ENCODE results near the gene SYTL3.

DNA sequence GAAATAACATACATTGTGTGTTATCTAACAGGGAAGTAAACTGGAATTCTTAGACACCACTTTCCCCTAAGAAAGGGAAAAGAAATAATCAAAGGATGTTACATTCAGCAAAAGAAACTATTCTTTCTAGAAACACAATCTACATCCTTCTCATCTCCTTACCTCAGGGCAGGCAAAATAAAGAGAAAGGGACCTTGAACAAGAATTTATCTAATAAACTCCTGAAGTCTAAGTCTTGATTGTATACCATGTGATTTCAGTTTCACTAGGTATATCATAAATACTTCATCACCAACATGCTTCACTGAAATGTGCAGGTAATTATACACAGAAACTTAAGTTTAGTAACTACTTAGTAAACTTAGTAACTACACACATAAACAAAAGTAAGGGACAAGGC lies 154.4 kb downstream of the SYTL3 start:
- TF ChIP-seq, protein P1, sequence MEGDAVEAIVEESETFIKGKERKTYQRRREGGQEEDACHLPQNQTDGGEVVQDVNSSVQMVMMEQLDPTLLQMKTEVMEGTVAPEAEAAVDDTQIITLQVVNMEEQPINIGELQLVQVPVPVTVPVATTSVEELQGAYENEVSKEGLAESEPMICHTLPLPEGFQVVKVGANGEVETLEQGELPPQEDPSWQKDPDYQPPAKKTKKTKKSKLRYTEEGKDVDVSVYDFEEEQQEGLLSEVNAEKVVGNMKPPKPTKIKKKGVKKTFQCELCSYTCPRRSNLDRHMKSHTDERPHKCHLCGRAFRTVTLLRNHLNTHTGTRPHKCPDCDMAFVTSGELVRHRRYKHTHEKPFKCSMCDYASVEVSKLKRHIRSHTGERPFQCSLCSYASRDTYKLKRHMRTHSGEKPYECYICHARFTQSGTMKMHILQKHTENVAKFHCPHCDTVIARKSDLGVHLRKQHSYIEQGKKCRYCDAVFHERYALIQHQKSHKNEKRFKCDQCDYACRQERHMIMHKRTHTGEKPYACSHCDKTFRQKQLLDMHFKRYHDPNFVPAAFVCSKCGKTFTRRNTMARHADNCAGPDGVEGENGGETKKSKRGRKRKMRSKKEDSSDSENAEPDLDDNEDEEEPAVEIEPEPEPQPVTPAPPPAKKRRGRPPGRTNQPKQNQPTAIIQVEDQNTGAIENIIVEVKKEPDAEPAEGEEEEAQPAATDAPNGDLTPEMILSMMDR (IDR thresholded peaks at IDR 0.05; ENCODE audit: control extremely low read depth in 1 of 3, insufficient read depth in 1 of 3, low read depth in 1 of 3, low read length in 3 of 3), result no peak
- TF ChIP-seq POLR2A (IDR thresholded peaks at IDR 0.05; ENCODE audit: control extremely low read depth in 1 of 2, low read depth in 2 of 2, low read length in 2 of 2) (0 out of 3 replicates have a peak, but pooled peaks of 1 of the 2 experiments have one; percentile 1), GABPA (IDR thresholded peaks at IDR 0.05; ENCODE audit: borderline replicate concordance, insufficient read depth, low read length) (no peak), ASH2L (IDR thresholded peaks at IDR 0.05; ENCODE audit: low read length) (no peak), CEBPB (IDR thresholded peaks at IDR 0.05; ENCODE audit: low read depth, low read length) (no peak)
